ENCODE measurements around the gene TMEM239.

Gene TMEM239

GRCh38 chr20:2849529-2849928 lies 33.4 kb downstream of the TMEM239 start:
- no peak for DNase-seq (ENCODE audit: low spot score)

- DNase-seq (ENCODE audit: low spot score), result no peak
These were observed 34.9 kb downstream of the TMEM239 start for GRCh38 chr20:2851086-2851485.

- DNase-seq (ENCODE audit: low spot score), result no peak
These were observed 42.4 kb downstream of the TMEM239 start for GRCh38 chr20:2858591-2858990.

GRCh38 chr20:2859330-2860121 lies 43.4 kb downstream of the TMEM239 start:
- no peak for DNase-seq (ENCODE audit: low spot score)

- no peak for DNase-seq (ENCODE audit: low spot score)
These were observed 48.5 kb downstream of the TMEM239 start for GRCh38 chr20:2864626-2865025.

- no peak for DNase-seq (ENCODE audit: low spot score)
These were observed 48.9 kb downstream of the TMEM239 start for GRCh38 chr20:2865101-2865500.

- no peak for DNase-seq (ENCODE audit: low spot score)
These were observed 49.5 kb downstream of the TMEM239 start for GRCh38 chr20:2865630-2866029.

- DNase-seq (ENCODE audit: low spot score), result no peak
These were observed 50.1 kb downstream of the TMEM239 start for GRCh38 chr20:2866236-2866635.

GRCh38 chr20:2867081-2867864 lies 51.1 kb downstream of the TMEM239 start:
- DNase-seq (ENCODE audit: low spot score), result no peak

Data from COLO829 (cell line).